Activated CD4-positive, alpha-beta T cell treated with anti-CD3 and anti-CD28 coated beads, Interleukin-2, amount 50 U/mL, for 4 hours (primary cell): ENCODE data around the gene RGMB.
"Not testable (repeated sequence)": the region's sequence is repeated elsewhere in the genome, so short reads cannot be mapped to it uniquely, and the experiment has no call there.

Experiments
- DNase-seq, 2 experiments: peaks; one replicate each; pipeline ENCODE4 v3.0.0-alpha.2; 2020

RGMB gene, protein sequence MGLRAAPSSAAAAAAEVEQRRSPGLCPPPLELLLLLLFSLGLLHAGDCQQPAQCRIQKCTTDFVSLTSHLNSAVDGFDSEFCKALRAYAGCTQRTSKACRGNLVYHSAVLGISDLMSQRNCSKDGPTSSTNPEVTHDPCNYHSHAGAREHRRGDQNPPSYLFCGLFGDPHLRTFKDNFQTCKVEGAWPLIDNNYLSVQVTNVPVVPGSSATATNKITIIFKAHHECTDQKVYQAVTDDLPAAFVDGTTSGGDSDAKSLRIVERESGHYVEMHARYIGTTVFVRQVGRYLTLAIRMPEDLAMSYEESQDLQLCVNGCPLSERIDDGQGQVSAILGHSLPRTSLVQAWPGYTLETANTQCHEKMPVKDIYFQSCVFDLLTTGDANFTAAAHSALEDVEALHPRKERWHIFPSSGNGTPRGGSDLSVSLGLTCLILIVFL

DNA sequence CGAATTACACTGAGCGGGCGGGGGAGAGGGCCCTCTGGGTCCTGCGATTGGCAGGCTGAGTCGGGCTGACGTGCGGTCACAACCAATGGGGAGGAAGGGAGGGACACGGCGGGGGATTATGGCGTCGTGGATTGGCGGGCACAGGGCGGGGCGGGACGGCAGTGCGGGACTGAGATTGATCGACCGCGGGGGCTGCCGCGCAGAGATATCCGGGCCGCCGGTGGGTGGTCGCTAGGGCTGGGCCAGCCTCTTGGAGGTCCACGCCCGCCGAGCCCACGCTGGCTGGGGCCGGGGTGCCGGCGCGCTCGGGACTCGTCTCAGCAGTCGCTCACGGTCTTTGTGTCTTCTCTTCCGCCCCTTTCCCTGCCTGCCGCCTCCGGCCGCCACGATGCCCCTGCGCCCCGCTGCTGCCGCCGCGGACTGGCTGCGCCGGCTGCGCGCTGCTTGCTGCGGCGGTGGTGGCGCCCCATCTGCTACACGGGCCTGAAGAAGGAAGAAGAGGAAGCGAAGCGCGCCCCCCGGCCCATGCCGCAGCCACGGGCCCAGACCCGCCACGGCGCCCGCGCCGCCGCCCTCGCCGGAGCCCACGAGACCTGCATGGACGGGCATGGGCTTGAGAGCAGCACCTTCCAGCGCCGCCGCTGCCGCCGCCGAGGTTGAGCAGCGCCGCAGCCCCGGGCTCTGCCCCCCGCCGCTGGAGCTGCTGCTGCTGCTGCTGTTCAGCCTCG is at the start of gene RGMB:
Gene RGMB, plus strand, starts transcription at position 200 of the 728 bp plus-strand sequence. Its CDS starts 408 bp downstream, at position 608.
- DNase-seq, result peak; percentile 90 to 93

GRCh38 chr5:98726258-98726657 is 47.2 kb upstream of the RGMB start:
- no peak for DNase-seq

DNA sequence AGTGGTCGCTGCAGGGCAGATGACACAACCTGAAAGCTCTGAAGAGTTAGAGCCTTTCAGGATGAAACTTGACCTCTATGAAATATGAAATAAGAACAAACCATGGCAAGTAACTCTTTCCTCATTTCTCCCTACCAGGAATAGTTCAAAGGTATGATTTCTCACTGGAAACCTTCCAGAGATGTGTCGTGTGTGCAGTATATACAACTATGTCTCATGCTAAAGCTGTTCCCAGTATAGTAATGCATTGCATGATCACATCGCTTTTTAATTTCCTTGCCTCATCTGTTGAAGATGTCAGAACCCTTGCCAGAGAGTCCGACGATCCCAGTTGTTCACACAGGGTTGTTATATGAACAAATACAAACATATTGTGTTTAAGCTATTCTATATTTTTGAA is 45.8 kb upstream of the RGMB start:
- DNase-seq, result no peak

DNA sequence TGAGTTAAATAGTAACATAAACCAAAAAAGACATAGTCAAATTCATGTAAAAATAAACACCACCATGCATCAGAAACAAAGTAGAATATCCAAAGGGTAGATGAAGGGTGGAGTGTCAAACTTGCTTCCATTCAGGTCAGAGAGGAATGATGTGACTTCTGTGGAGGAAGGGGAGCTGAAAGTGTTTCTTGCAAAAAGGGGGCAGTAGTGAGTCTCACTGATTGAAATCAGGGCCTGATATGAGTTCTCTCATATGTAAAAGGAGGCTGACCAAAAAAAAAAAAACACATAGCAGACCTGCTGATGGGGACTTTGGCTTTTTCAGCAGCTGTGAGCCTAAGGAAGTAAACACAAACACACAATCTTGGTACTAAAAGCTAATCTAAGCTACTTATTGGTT is 38.8 kb upstream of the RGMB start:
- DNase-seq, result no peak

DNA sequence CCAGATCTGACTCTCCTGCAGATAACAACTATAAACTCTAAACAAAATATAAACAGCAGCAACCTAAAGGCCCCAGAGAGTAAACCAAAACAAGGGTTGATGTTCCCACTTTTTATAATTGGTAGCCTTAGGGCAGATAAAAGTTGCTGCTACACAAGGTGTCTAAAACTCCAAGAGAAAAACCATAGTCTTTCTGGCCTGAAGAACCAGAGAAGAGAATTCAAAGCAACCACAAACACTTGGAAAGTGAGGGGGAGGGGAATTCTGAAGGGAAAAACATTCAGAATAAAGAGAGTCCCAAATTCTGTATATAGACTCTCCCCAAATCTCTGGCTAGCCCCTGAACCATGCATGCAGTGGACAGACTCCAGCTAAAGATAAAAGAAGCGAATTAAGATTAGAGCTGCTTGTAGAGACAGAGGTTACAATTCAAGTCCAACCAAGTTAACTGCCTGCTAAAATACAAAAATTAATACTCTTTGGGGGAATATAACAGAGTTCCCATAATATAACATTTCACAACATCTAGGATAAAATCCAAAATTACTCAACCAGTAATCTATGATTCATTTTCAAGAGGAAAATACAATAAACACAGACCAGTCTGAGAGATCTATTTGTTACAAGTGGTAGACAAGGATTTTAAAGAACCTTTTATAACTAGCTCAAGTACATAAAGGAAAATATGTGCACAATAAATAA is 37.5 kb upstream of the RGMB start:
- no peak for DNase-seq

DNA sequence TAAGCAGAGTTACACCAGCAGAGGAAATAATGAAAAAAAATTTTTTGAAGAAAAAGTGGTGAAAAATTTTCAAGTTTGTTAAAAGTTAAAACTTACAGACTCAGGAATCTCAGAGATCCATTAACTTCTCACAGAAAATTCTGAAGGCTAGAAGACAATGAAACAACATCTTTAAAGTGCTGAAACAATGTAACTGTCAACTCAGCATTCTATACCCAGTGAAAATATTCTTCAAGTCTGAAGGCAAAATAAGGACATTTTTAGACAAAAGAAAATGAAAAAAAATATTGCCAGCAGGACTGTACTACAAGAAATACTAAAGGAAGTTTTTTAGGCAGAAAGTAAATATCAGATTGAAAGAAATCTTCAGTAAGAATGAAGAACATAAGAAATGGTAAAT is 36.7 kb upstream of the RGMB start:
- no peak for DNase-seq

DNA sequence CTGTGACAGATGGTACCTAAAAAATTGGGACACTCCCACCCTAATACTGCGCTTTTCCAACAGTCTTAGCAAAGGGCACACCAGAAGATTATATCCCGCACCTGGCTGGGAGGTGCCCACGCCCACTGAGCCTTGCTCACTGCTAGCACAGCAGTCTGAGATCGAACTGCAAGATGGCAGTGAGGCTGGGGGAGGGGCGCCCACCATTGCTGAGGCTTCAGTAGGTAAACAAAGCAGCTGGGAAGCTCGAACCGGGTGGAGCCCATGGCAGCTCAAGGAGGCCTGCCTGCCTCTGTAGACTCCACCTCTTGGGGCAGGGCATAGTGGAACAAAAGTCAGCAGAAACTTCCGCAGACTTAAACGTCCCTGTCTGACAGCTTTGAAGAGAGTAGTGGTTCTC is 36.0 kb upstream of the RGMB start:
- not testable (repeated sequence) for DNase-seq

- not testable (repeated sequence) for DNase-seq
These were observed 34.8 kb upstream of the RGMB start for GRCh38 chr5:98738481-98739149.

- DNase-seq, result no peak
These were observed 31.5 kb upstream of the RGMB start for GRCh38 chr5:98741926-98742325.

- no peak for DNase-seq
These were observed 30.9 kb upstream of the RGMB start for GRCh38 chr5:98742396-98743073.

DNA sequence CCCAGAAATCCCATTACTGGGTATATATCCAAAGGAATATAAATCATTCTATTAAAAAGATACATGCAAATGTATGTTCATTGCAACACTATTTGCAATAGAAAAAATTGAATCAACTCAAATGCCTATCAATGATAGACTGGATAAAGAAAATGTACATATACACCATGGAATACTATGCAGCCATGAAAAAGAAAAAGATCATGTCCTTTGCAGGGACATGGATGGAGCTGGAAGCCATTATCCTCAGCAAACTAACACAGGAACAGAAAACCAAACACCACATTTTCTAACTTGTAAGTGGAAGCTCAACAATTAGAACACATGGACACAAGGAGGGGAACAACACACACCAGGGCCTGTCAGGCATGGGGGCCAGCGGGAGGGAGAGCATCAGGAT is 25.2 kb upstream of the RGMB start:
- DNase-seq, result not testable (repeated sequence)

- DNase-seq, result no peak
These were observed 24.4 kb upstream of the RGMB start for GRCh38 chr5:98749046-98749445.

GRCh38 chr5:98750693-98751092 is 22.8 kb upstream of the RGMB start:
- DNase-seq, result no peak

DNA sequence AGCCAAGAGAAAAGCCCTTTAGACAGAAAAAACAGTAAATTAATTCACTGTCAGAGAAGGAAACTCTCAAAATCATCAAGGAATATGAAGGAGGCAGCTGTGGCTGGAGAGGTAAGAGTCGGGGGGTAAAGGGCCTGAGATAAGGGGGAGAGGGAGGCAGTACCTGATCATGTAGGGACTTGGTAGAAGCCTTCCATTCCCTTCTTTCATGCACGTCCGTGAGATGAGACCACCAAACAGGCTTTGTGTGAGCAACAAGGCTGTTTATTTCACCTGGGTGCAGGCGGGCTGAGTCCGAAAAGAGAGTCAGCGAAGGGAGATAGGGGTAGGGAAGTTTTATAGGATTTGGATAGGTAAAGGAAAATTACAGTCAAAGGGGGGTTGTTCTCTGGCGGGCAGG is 21.1 kb upstream of the RGMB start:
- not testable (repeated sequence) for DNase-seq

DNA sequence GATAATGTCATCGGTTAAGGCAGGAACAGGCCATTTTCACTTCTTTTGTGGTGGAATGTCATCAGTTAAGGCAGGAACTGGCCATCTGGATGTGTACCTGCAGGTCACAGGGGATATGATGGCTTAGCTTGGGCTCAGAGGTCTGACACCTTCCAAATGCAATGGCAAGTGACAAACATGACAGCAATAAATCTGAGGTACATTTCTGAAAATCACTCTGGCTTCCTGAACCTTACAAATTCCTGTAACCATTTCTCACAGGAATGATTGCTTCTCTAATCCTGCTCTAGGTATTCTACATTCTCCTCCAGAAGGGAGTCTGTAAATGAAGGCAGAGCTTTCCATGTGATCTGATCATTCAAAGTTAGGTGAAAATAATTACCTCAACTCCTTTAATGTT is 20.7 kb upstream of the RGMB start:
- not testable (repeated sequence) for DNase-seq

- DNase-seq, result no peak
These were observed 20.0 kb upstream of the RGMB start for GRCh38 chr5:98753507-98753906.

GRCh38 chr5:98755406-98755805 is 18.1 kb upstream of the RGMB start:
- DNase-seq, result no peak

- no peak for DNase-seq
These were observed 15.5 kb upstream of the RGMB start for GRCh38 chr5:98757978-98758377.

- DNase-seq, result no peak
These were observed 10.3 kb upstream of the RGMB start for GRCh38 chr5:98763001-98763630.

DNA sequence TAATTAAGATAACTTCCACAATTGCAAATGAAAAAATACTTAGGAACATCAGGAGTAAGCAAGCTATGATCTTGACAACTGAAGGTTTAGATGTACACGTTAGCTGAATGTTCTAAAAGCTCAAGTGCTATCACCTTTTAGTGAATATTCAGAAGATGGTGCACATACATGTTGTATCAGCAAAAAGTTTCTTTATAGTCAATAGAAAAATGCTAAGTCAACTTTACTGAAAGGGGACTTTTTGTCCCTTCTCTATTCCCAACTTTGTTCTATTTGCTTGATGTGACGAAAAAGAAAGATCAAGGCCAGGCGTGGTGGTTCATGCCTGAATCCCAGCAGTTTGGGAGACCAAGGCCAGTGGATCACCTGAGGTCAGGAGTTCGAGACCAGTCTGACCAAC is 7.6 kb upstream of the RGMB start:
- DNase-seq, result no peak

DNA sequence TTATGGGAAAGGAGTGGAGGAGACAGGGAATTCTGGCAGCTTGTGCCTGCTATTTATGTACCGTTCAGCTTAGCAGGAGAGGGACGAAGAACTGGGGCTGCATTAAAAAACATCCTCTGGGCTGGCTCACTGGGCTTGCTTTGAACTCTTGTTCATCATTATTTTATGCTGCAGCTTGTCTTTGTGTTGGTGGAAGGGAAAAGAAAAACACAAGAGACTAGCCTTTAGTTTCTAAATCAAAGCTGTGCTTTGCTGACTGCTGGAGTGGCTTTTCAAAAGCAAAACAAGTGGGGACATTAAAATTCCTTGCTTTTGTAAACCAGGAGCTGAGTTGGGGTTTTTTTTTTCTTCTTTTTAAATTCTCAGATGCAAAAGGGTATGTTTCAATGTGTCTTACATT is 5.9 kb upstream of the RGMB start:
- DNase-seq, result no peak
